ENCODE results near the gene AXIN1. TPM values are rescaled to one million over a fixed set of nuclear protein-coding genes. Genes with fewer than 3 reads are reported as not detected.

The AXIN1 gene
- total and polyA plus RNA-seq, 2 of the 8 experiments (the other 6 are each of a cell fraction or from before 2014, with no cell fraction given), result 12.5 to 41.9 TPM

DNA sequence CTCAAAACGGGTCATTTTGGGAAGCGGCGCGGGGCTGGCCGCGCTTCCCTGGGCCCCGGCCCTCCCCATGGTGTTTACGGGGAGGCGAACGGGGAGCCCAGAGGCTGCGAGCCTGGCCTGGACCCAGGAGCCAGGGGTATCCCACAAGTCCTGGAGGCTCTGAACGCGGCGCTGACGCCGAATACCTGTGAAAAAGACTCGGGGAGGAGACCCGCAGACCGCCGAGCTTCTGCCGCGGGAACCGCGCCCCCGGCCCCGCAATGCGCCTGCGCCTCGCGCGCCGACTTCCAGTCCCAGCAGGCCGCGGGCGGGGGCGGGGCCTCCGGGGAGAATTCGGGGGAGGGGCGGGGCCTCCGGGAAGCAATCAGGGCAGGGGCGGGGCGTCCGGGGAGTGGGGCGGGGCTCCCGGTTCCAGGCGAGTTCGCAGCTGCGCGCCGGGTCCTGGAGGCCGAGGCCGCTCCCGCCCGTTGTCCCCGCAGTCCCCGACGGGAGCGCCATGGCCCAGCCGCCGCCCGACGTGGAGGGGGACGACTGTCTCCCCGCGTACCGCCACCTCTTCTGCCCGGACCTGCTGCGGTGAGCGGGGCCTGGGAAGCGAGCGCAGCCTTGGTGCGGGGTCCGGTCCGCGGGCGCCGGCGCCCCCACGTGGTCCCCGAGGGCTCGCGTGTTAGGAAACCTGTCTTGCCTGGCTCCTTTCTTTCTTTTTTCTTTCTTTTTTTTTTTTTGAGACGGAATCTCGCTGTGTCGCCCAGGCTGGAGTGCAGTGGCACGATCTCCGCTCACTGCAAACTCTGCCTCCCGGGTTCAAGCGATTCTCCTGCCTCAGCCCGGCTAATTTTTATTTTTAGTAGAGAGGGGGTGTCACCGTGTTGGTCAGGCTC is 49.2 kb upstream of the AXIN1 start, which contains the start of gene DECR2 (continued):
- TF ChIP-seq CHD7 (IDR thresholded peaks at IDR 0.05; ENCODE audit: insufficient replicate concordance, low read length), result no peak
